GM23338 (cell line): Measurements from ENCODE around the gene NFKBIZ. TPM values are rescaled to one million over a fixed set of nuclear protein-coding genes. Genes with fewer than 3 reads are reported as not detected.

Experiments used
- ATAC-seq: fragments of 200-7000 bp; cut with Tn5 transposase; 3 replicates; pipeline ENCODE4 v1.9.1; 2020
- DNase-seq: peaks from one replicate; pipeline ENCODE4 v3.0.0-alpha.2; 2015; ENCODE audit warnings: low spot score
- H2AFZ ChIP-seq: fragments of 200-600 bp; sonication (generic); 2 replicates; pipeline ENCODE4 v1.8.0; 2016; ENCODE audit warnings: antibody characterized with exemption, mild to moderate bottlenecking, moderate library complexity
- H3F3A ChIP-seq: fragments of 200-600 bp; sonication (generic); replicated peaks from 2 replicates; pipeline ENCODE4 v1.8.0; 2017; ENCODE audit warnings: antibody characterized with exemption, mixed run types, low read depth
- H3K27ac ChIP-seq: fragments of 200-600 bp; sonication (generic); 2 replicates; pipeline ENCODE4 v1.6.1; 2016; ENCODE audit warnings: low read depth
- H3K27me3 ChIP-seq: fragments of 200-600 bp; sonication (generic); 2 replicates; pipeline ENCODE4 v1.8.0; 2016; ENCODE audit warnings: mild to moderate bottlenecking, mixed run types, moderate library complexity; ENCODE audit not compliant: insufficient read depth
- H3K36me3 ChIP-seq: fragments of 200-600 bp; sonication (generic); 2 replicates; pipeline ENCODE4 v1.8.0; 2016; ENCODE audit warnings: mild to moderate bottlenecking; ENCODE audit not compliant: insufficient read depth
- H3K4me1 ChIP-seq: fragments of 200-600 bp; sonication (generic); 2 replicates; pipeline ENCODE4 v1.8.0; 2016; ENCODE audit warnings: mild to moderate bottlenecking, moderate library complexity; ENCODE audit not compliant: insufficient read depth
- H3K4me2 ChIP-seq: fragments of 200-600 bp; sonication (generic); 2 replicates; pipeline ENCODE4 v1.7.1; 2017; ENCODE audit warnings: mixed run types
- H3K4me3 ChIP-seq: fragments of 200-600 bp; sonication (generic); 2 replicates; pipeline ENCODE4 v1.6.1; 2016; ENCODE audit warnings: mixed run types
- H3K79me2 ChIP-seq: fragments of 200-600 bp; sonication (generic); replicated peaks from 2 replicates; pipeline ENCODE4 v1.8.0; 2017; ENCODE audit warnings: mild to moderate bottlenecking; ENCODE audit not compliant: insufficient read depth
- H3K9me2 ChIP-seq: fragments of 200-600 bp; sonication (generic); 2 replicates; pipeline ENCODE4 v1.8.0; 2017; ENCODE audit not compliant: insufficient read depth
- H4K20me1 ChIP-seq: fragments of 200-600 bp; sonication (generic); replicated peaks from 2 replicates; pipeline ENCODE4 v1.8.0; 2017; ENCODE audit warnings: mild to moderate bottlenecking; ENCODE audit not compliant: insufficient read depth
- H3K27ac Mint-ChIP-seq: 2 replicates; pipeline ENCODE4 v1.8.0; 2020; ENCODE audit warnings: inconsistent platforms, mild to moderate bottlenecking, moderate library complexity, mixed read lengths
- H3K27me3 Mint-ChIP-seq: 3 replicates; pipeline ENCODE4 v1.8.0; 2022; ENCODE audit warnings: low read depth, mild to moderate bottlenecking, moderate library complexity, mixed read lengths, inconsistent platforms; ENCODE audit not compliant: insufficient read depth, poor library complexity
- H3K36me3 Mint-ChIP-seq: 3 replicates; pipeline ENCODE4 v1.8.0; 2021; ENCODE audit warnings: low read depth, mild to moderate bottlenecking, inconsistent platforms, moderate library complexity, mixed read lengths
- H3K4me1 Mint-ChIP-seq: 3 replicates; pipeline ENCODE4 v1.8.0; 2020; ENCODE audit warnings: mild to moderate bottlenecking, inconsistent platforms, mixed read lengths
- H3K4me3 Mint-ChIP-seq: 3 replicates; pipeline ENCODE4 v1.8.0; 2021; ENCODE audit warnings: moderate library complexity, mild to moderate bottlenecking, inconsistent platforms, mixed read lengths
- H3K9me3 Mint-ChIP-seq: 3 replicates; pipeline ENCODE4 v1.8.0; 2020; ENCODE audit warnings: moderate library complexity, mild to moderate bottlenecking, inconsistent platforms, mixed read lengths
- CREB1 ChIP-seq: fragments of 250-450 bp; sonication (Bioruptor Pico); IDR thresholded peaks from 2 replicates; pipeline ENCODE4 v1.5.0; 2020; ENCODE audit warnings: low read depth, mild to moderate bottlenecking, moderate library complexity
- EZH2 ChIP-seq: fragments of 200-600 bp; sonication (generic); IDR thresholded peaks from one replicate; pipeline ENCODE4 v1.8.0; 2017; ENCODE audit warnings: antibody characterized with exemption, mild to moderate bottlenecking, low read depth; ENCODE audit not compliant: unreplicated experiment
- EZH2phosphoT487 ChIP-seq: fragments of 200-600 bp; sonication (generic); IDR thresholded peaks from one replicate; pipeline ENCODE4 v1.8.1; 2018; ENCODE audit warnings: antibody characterized with exemption; ENCODE audit not compliant: unreplicated experiment
- JUNB ChIP-seq: IDR thresholded peaks from one replicate; pipeline ENCODE4 v1.6.1; 2016; ENCODE audit warnings: antibody characterized with exemption; ENCODE audit not compliant: unreplicated experiment
- NANOG ChIP-seq: IDR thresholded peaks from 2 replicates; pipeline ENCODE4 v1.6.1; 2016; ENCODE audit warnings: antibody characterized with exemption, borderline replicate concordance
- POLR2AphosphoS5 ChIP-seq: IDR thresholded peaks from 2 replicates; pipeline ENCODE4 v1.6.1; 2016; ENCODE audit warnings: antibody characterized with exemption, low read depth
- STAT1 ChIP-seq: IDR thresholded peaks from one replicate; pipeline ENCODE4 v1.6.1; 2016; ENCODE audit warnings: antibody characterized with exemption; ENCODE audit not compliant: unreplicated experiment
- ZNF114 ChIP-seq: fragments of 250-450 bp; sonication (Bioruptor Pico); IDR thresholded peaks from 2 replicates; pipeline ENCODE4 v1.5.0; 2020; ENCODE audit warnings: mild to moderate bottlenecking, moderate library complexity
- ZNF331 ChIP-seq: fragments of 250-450 bp; sonication (Bioruptor Pico); IDR thresholded peaks from 2 replicates; pipeline ENCODE4 v1.5.0; 2020; ENCODE audit warnings: low read depth, mild to moderate bottlenecking, moderate library complexity
- polyA plus RNA-seq: library from polyadenylated mRNA; unstranded; fragments of >200 nt; fragmentation: Nextera tagmentation; extraction: Ambion mirVana; gene quantifications from 2 replicates; pipeline ENCODE4 v1.2.1, GENCODE V29; 2016
- total RNA-seq: library from RNA; depleted of rRNA; stranded (reverse); fragments of >200 nt; shearing (Covaris generic); gene quantifications from 2 replicates; pipeline ENCODE4 v1.2.3, GENCODE V29; 2014
- TF ChIP-seq, protein P1 (sequence below): IDR thresholded peaks from 2 replicates; pipeline ENCODE4 v1.6.1; 2016; ENCODE audit warnings: antibody characterized with exemption
- TF ChIP-seq, protein P2 (sequence below): fragments of 250-450 bp; sonication (Bioruptor Pico); IDR thresholded peaks from 2 replicates; pipeline ENCODE4 v1.5.0; 2020; ENCODE audit warnings: mild to moderate bottlenecking, moderate library complexity
- TF ChIP-seq, protein P3 (sequence below): IDR thresholded peaks from one replicate; pipeline ENCODE4 v1.6.1; 2018; ENCODE audit warnings: antibody characterized with exemption; ENCODE audit not compliant: unreplicated experiment
- TF ChIP-seq, protein P4 (sequence below), 2 experiments: fragments of 200-600 bp in 1 of 2; sonication (generic) in 1 of 2; conservative IDR thresholded peaks; 2 replicates each; pipeline versions ENCODE4 v1.5.1 to v1.6.1; 2016 to 2017; ENCODE audit warnings: antibody characterized with exemption in 2 of 2, low read depth in 2 of 2, mild to moderate bottlenecking in 2 of 2, moderate library complexity in 1 of 2

NFKBIZ gene
- total and polyA plus RNA-seq, 2 experiments from 2014 or later: 14.1 to 18.2 TPM

DNA sequence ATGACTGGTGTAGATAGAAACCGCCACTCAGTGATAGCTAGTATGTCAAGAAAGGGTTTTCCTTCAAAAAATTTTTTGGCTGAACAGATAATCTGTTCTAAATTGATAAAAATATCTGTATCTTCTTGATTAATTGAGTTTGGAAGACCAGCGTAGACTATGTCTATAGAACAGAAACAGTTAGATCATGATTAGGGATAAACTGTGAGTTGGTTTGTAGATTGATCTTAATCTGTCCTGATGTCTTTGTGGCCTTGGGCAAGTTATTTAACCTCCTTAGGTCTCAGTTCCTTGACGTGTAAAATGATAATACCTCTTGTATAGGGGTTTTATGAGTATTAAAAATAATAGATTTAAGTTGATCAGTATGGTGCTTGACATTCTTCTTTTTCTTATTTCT lies 4.7 kb downstream of the NFKBIZ start:
- no peak overlapping the region for H3K4me3 ChIP-seq
- ATAC-seq: no peak
- H2AFZ ChIP-seq: no peak overlapping the region
- DNase-seq: no peak
- Mint-ChIP-seq H3K4me1 (peaks cover 13% of the 10 kb centered on the region), H3K36me3 (peaks cover 87% of the 10 kb centered on the region), H3K27me3 (peaks cover 4% of the 10 kb centered on the region), H3K27ac (no peak overlapping the region), H3K4me3 (no peak overlapping the region), H3K9me3 (no peaks in the 10 kb centered on the region; the same call in 2 of the 3 replicates)
- H3K27ac ChIP-seq: no peak overlapping the region
- H3K9me2 ChIP-seq: no peaks in the 10 kb centered on the region
- H3F3A ChIP-seq: no peaks in the 10 kb centered on the region
- peaks cover 38% of the 10 kb centered on the region for H4K20me1 ChIP-seq
- TF ChIP-seq, protein P1, sequence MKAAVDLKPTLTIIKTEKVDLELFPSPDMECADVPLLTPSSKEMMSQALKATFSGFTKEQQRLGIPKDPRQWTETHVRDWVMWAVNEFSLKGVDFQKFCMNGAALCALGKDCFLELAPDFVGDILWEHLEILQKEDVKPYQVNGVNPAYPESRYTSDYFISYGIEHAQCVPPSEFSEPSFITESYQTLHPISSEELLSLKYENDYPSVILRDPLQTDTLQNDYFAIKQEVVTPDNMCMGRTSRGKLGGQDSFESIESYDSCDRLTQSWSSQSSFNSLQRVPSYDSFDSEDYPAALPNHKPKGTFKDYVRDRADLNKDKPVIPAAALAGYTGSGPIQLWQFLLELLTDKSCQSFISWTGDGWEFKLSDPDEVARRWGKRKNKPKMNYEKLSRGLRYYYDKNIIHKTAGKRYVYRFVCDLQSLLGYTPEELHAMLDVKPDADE: no peak
- TF ChIP-seq NANOG (no peak), EZH2phosphoT487 (no peak), ZNF114 (CRISPR knock-in tag) (no peak), POLR2AphosphoS5 (no peak), ZNF331 (CRISPR knock-in tag) (no peak), JUNB (no peak), STAT1 (no peak), EZH2 (no peak), CREB1 (CRISPR knock-in tag) (no peak)
- TF ChIP-seq, protein P2, sequence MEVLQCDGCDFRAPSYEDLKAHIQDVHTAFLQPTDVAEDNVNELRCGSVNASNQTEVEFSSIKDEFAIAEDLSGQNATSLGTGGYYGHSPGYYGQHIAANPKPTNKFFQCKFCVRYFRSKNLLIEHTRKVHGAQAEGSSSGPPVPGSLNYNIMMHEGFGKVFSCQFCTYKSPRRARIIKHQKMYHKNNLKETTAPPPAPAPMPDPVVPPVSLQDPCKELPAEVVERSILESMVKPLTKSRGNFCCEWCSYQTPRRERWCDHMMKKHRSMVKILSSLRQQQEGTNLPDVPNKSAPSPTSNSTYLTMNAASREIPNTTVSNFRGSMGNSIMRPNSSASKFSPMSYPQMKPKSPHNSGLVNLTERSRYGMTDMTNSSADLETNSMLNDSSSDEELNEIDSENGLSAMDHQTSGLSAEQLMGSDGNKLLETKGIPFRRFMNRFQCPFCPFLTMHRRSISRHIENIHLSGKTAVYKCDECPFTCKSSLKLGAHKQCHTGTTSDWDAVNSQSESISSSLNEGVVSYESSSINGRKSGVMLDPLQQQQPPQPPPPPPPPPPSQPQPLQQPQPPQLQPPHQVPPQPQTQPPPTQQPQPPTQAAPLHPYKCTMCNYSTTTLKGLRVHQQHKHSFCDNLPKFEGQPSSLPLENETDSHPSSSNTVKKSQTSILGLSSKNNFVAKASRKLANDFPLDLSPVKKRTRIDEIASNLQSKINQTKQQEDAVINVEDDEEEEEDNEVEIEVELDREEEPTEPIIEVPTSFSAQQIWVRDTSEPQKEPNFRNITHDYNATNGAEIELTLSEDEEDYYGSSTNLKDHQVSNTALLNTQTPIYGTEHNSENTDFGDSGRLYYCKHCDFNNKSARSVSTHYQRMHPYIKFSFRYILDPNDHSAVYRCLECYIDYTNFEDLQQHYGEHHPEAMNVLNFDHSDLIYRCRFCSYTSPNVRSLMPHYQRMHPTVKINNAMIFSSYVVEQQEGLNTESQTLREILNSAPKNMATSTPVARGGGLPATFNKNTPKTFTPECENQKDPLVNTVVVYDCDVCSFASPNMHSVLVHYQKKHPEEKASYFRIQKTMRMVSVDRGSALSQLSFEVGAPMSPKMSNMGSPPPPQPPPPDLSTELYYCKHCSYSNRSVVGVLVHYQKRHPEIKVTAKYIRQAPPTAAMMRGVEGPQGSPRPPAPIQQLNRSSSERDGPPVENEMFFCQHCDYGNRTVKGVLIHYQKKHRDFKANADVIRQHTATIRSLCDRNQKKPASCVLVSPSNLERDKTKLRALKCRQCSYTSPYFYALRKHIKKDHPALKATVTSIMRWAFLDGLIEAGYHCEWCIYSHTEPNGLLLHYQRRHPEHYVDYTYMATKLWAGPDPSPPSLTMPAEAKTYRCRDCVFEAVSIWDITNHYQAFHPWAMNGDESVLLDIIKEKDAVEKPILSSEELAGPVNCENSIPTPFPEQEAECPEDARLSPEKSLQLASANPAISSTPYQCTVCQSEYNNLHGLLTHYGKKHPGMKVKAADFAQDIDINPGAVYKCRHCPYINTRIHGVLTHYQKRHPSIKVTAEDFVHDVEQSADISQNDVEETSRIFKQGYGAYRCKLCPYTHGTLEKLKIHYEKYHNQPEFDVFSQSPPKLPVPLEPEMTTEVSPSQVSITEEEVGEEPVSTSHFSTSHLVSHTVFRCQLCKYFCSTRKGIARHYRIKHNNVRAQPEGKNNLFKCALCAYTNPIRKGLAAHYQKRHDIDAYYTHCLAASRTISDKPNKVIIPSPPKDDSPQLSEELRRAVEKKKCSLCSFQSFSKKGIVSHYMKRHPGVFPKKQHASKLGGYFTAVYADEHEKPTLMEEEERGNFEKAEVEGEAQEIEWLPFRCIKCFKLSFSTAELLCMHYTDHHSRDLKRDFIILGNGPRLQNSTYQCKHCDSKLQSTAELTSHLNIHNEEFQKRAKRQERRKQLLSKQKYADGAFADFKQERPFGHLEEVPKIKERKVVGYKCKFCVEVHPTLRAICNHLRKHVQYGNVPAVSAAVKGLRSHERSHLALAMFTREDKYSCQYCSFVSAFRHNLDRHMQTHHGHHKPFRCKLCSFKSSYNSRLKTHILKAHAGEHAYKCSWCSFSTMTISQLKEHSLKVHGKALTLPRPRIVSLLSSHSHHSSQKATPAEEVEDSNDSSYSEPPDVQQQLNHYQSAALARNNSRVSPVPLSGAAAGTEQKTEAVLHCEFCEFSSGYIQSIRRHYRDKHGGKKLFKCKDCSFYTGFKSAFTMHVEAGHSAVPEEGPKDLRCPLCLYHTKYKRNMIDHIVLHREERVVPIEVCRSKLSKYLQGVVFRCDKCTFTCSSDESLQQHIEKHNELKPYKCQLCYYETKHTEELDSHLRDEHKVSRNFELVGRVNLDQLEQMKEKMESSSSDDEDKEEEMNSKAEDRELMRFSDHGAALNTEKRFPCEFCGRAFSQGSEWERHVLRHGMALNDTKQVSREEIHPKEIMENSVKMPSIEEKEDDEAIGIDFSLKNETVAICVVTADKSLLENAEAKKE: no peak
- TF ChIP-seq, protein P3, sequence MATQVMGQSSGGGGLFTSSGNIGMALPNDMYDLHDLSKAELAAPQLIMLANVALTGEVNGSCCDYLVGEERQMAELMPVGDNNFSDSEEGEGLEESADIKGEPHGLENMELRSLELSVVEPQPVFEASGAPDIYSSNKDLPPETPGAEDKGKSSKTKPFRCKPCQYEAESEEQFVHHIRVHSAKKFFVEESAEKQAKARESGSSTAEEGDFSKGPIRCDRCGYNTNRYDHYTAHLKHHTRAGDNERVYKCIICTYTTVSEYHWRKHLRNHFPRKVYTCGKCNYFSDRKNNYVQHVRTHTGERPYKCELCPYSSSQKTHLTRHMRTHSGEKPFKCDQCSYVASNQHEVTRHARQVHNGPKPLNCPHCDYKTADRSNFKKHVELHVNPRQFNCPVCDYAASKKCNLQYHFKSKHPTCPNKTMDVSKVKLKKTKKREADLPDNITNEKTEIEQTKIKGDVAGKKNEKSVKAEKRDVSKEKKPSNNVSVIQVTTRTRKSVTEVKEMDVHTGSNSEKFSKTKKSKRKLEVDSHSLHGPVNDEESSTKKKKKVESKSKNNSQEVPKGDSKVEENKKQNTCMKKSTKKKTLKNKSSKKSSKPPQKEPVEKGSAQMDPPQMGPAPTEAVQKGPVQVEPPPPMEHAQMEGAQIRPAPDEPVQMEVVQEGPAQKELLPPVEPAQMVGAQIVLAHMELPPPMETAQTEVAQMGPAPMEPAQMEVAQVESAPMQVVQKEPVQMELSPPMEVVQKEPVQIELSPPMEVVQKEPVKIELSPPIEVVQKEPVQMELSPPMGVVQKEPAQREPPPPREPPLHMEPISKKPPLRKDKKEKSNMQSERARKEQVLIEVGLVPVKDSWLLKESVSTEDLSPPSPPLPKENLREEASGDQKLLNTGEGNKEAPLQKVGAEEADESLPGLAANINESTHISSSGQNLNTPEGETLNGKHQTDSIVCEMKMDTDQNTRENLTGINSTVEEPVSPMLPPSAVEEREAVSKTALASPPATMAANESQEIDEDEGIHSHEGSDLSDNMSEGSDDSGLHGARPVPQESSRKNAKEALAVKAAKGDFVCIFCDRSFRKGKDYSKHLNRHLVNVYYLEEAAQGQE: no peak
- TF ChIP-seq, protein P4, sequence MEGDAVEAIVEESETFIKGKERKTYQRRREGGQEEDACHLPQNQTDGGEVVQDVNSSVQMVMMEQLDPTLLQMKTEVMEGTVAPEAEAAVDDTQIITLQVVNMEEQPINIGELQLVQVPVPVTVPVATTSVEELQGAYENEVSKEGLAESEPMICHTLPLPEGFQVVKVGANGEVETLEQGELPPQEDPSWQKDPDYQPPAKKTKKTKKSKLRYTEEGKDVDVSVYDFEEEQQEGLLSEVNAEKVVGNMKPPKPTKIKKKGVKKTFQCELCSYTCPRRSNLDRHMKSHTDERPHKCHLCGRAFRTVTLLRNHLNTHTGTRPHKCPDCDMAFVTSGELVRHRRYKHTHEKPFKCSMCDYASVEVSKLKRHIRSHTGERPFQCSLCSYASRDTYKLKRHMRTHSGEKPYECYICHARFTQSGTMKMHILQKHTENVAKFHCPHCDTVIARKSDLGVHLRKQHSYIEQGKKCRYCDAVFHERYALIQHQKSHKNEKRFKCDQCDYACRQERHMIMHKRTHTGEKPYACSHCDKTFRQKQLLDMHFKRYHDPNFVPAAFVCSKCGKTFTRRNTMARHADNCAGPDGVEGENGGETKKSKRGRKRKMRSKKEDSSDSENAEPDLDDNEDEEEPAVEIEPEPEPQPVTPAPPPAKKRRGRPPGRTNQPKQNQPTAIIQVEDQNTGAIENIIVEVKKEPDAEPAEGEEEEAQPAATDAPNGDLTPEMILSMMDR (conservative IDR thresholded peaks at IDR 0.05; ENCODE audit: low read depth in 2 of 2): no peak
- H3K4me1 ChIP-seq: peaks cover 12% of the 10 kb centered on the region
- no peak overlapping the region for H3K4me2 ChIP-seq
- peaks cover 68% of the 10 kb centered on the region for H3K36me3 ChIP-seq
- peaks cover 40% of the 10 kb centered on the region for H3K79me2 ChIP-seq
- no peaks in the 10 kb centered on the region for H3K27me3 ChIP-seq
